ENCODE results near the gene KRTAP21-1. TPM values are rescaled to one million over a fixed set of nuclear protein-coding genes. Genes with fewer than 3 reads are reported as not detected.

The KRTAP21-1 gene
- total RNA-seq, result not detected in 2 replicates

GRCh38 chr21:30755328-30755727 lies at the start of gene KRTAP21-1:
KRTAP21-1 (minus strand) TSS chr21:30755428; CDS start chr21:30755378, 50 bp downstream.

GRCh38 chr21:30747159-30747558 lies 8.1 kb downstream of the KRTAP21-1 start, which contains the start of gene KRTAP21-2:
KRTAP21-2 (minus strand) TSS chr21:30747259; CDS start chr21:30747202, 57 bp downstream.

GRCh38 chr21:30718239-30718909 lies 36.9 kb downstream of the KRTAP21-1 start, which contains the start of gene KRTAP21-3:
KRTAP21-3 (minus strand) TSS chr21:30718777; CDS start chr21:30718759, 18 bp downstream.

Other genes with a start within 250 kb of the KRTAP21-1 start
- not detected in 2 replicates for gene KRTAP19-6, start 213.6 kb downstream of the KRTAP21-1 start, total RNA-seq
- gene KRTAP19-7, start 194.1 kb downstream of the KRTAP21-1 start, total RNA-seq, result not detected in 2 replicates
- gene KRTAP22-2, start 165.0 kb downstream of the KRTAP21-1 start, total RNA-seq, result not detected in 2 replicates
- gene KRTAP6-3, start 163.0 kb downstream of the KRTAP21-1 start, total RNA-seq, result not detected in 2 replicates
- gene KRTAP6-2, start 156.5 kb downstream of the KRTAP21-1 start, total RNA-seq, result not detected in 2 replicates
- gene KRTAP22-1, start 154.3 kb downstream of the KRTAP21-1 start, total RNA-seq, result not detected in 2 replicates
- gene KRTAP6-1, start 141.5 kb downstream of the KRTAP21-1 start, total RNA-seq, result not detected in 2 replicates
- not detected in 2 replicates for gene KRTAP20-1, start 139.0 kb downstream of the KRTAP21-1 start, total RNA-seq
- gene KRTAP20-4, start 134.8 kb downstream of the KRTAP21-1 start, total RNA-seq, result not detected in 2 replicates
- gene KRTAP20-2, start 120.2 kb downstream of the KRTAP21-1 start, total RNA-seq, result not detected in 2 replicates
- not detected in 2 replicates for gene KRTAP20-3, start 112.6 kb downstream of the KRTAP21-1 start, total RNA-seq
- not detected in 2 replicates for gene KRTAP21-3, start 36.7 kb downstream of the KRTAP21-1 start, total RNA-seq
- gene KRTAP21-2, start 8.2 kb downstream of the KRTAP21-1 start, total RNA-seq, result not detected in 2 replicates
- gene KRTAP8-1, start 57.8 kb upstream of the KRTAP21-1 start, total RNA-seq, result not detected in 2 replicates
- not detected in 2 replicates for gene KRTAP7-1, start 74.3 kb upstream of the KRTAP21-1 start, total RNA-seq
- gene KRTAP11-1, start 126.2 kb upstream of the KRTAP21-1 start, total RNA-seq, result not detected in 2 replicates

Data from mammary microvascular endothelial cell (primary cell).